Hepatocyte (in vitro differentiated cells): ENCODE measurements around the gene FAM120B. TPM values are rescaled to one million over a fixed set of nuclear protein-coding genes. Genes with fewer than 3 reads are reported as not detected.

ENCODE experiments used
- DNase-seq: peaks from one replicate; pipeline ENCODE4 v3.0.0-alpha.2; 2016; ENCODE audit warnings: low spot score
- H2AFZ ChIP-seq: fragments of 200-600 bp; sonication (generic); 2 replicates; pipeline ENCODE4 v1.6.0; 2016; ENCODE audit warnings: antibody characterized with exemption, mild to moderate bottlenecking
- H3K27ac ChIP-seq: fragments of 200-600 bp; sonication (generic); 2 replicates; pipeline ENCODE4 v1.5.1; 2016; ENCODE audit warnings: mild to moderate bottlenecking
- H3K27me3 ChIP-seq: fragments of 200-600 bp; sonication (generic); 2 replicates; pipeline ENCODE4 v1.6.1; 2016
- H3K36me3 ChIP-seq: fragments of 200-600 bp; sonication (generic); replicated peaks from 2 replicates; pipeline ENCODE4 v1.5.1; 2016; ENCODE audit warnings: low read depth; ENCODE audit not compliant: insufficient read depth
- H3K4me1 ChIP-seq: fragments of 200-600 bp; sonication (generic); 2 replicates; pipeline ENCODE4 v1.5.1; 2016; ENCODE audit warnings: mild to moderate bottlenecking, moderate library complexity; ENCODE audit not compliant: insufficient read depth
- H3K4me2 ChIP-seq: fragments of 200-600 bp; sonication (generic); 2 replicates; pipeline ENCODE4 v1.6.0; 2016
- H3K4me3 ChIP-seq: fragments of 200-600 bp; sonication (generic); 2 replicates; pipeline ENCODE4 v1.5.1; 2016; ENCODE audit warnings: mild to moderate bottlenecking
- H3K79me2 ChIP-seq: fragments of 200-600 bp; sonication (generic); 2 replicates; pipeline ENCODE4 v1.6.0; 2017; ENCODE audit warnings: mild to moderate bottlenecking
- H3K9me2 ChIP-seq: fragments of 200-600 bp; sonication (generic); replicated peaks from 2 replicates; pipeline ENCODE4 v1.6.0; 2017; ENCODE audit warnings: mild to moderate bottlenecking; ENCODE audit not compliant: insufficient read depth
- H3K9me3 ChIP-seq: fragments of 200-600 bp; sonication (generic); 2 replicates; pipeline ENCODE4 v1.5.1; 2016; ENCODE audit warnings: low read depth, mild to moderate bottlenecking
- H4K20me1 ChIP-seq: fragments of 200-600 bp; sonication (generic); 2 replicates; pipeline ENCODE4 v1.6.0; 2016; ENCODE audit warnings: mild to moderate bottlenecking; ENCODE audit not compliant: insufficient read depth, poor library complexity, severe bottlenecking
- CTCF ChIP-seq: fragments of 200-600 bp; sonication (generic); IDR thresholded peaks from 2 replicates; pipeline ENCODE4 v1.5.1; 2016; ENCODE audit warnings: antibody characterized with exemption, mild to moderate bottlenecking; ENCODE audit not compliant: poor library complexity
- EZH2 ChIP-seq: fragments of 200-600 bp; sonication (generic); IDR thresholded peaks from 2 replicates; pipeline ENCODE4 v1.6.1; 2016; ENCODE audit warnings: antibody characterized with exemption, mild to moderate bottlenecking, borderline replicate concordance
- EZH2phosphoT487 ChIP-seq: fragments of 200-600 bp; sonication (generic); IDR thresholded peaks from one replicate; pipeline ENCODE4 v1.6.1; 2018; ENCODE audit warnings: antibody characterized with exemption, mild to moderate bottlenecking, low read depth, moderate library complexity; ENCODE audit not compliant: unreplicated experiment, severe bottlenecking
- WGBS: methylation state at CpG from one replicate; pipeline ENCODE4 v1.1.6; 2016; ENCODE audit warnings: low lambda C conversion rate; ENCODE audit errors: missing lambda C conversion rate; 5-methylcytosine and 5-hydroxymethylcytosine counted together
- polyA plus RNA-seq: library from polyadenylated mRNA; unstranded; fragments of >200 nt; fragmentation: Nextera tagmentation; extraction: Ambion mirVana; gene quantifications from 2 replicates; pipeline ENCODE4 v1.2.1, GENCODE V29; 2016
- total RNA-seq: library from RNA; depleted of rRNA; stranded (reverse); fragments of >200 nt; gene quantifications from 2 replicates; pipeline ENCODE4 v1.2.3, GENCODE V29; 2014

FAM120B gene
- total and polyA plus RNA-seq, 2 experiments from 2014 or later = 16.0 to 25.8 TPM

- no peaks in the 10 kb centered on the region for H3K4me1 ChIP-seq
- H3K27me3 ChIP-seq = no peaks in the 10 kb centered on the region
- H3K27ac ChIP-seq = no peak overlapping the region
- no peak overlapping the region for H2AFZ ChIP-seq
- H3K4me2 ChIP-seq = no peak overlapping the region
- H3K9me2 ChIP-seq = no peaks in the 10 kb centered on the region
- no peak overlapping the region for H3K4me3 ChIP-seq
- no peak for DNase-seq
- no peaks in the 10 kb centered on the region for H3K36me3 ChIP-seq
- H3K9me3 ChIP-seq = no peaks in the 10 kb centered on the region
- 92% methylated on average over 29 of the region's 29 CpGs for WGBS
- H4K20me1 ChIP-seq = no peaks in the 10 kb centered on the region
- H3K79me2 ChIP-seq = no peaks in the 10 kb centered on the region
- TF ChIP-seq EZH2 = no peak
- no peak for TF ChIP-seq EZH2phosphoT487
- TF ChIP-seq CTCF = no peak
These were observed 30.0 kb upstream of the FAM120B start for GRCh38 chr6:170276369-170277057.

- H3K27me3 ChIP-seq = no peaks in the 10 kb centered on the region
- no peaks in the 10 kb centered on the region for H3K4me1 ChIP-seq
- H3K27ac ChIP-seq = no peak overlapping the region
- no peaks in the 10 kb centered on the region for H3K9me2 ChIP-seq
- no peaks in the 10 kb centered on the region for H4K20me1 ChIP-seq
- no peak overlapping the region for H2AFZ ChIP-seq
- H3K36me3 ChIP-seq = no peaks in the 10 kb centered on the region
- 78% methylated on average over 8 of the region's 8 CpGs for WGBS
- DNase-seq = no peak
- no peaks in the 10 kb centered on the region for H3K9me3 ChIP-seq
- no peaks in the 10 kb centered on the region for H3K79me2 ChIP-seq
- no peak overlapping the region for H3K4me3 ChIP-seq
- no peak overlapping the region for H3K4me2 ChIP-seq
- TF ChIP-seq EZH2 = no peak
- TF ChIP-seq EZH2phosphoT487 = no peak
- no peak for TF ChIP-seq CTCF
These were observed 28.4 kb upstream of the FAM120B start for GRCh38 chr6:170277893-170278742.

- Histone ChIP-seq H3K36me3 (no peaks in the 10 kb centered on the region), H4K20me1 (no peaks in the 10 kb centered on the region), H3K9me3 (no peaks in the 10 kb centered on the region), H3K4me3 (no peak overlapping the region), H3K79me2 (no peaks in the 10 kb centered on the region), H3K27ac (no peak overlapping the region), H3K4me2 (no peak overlapping the region), H2AFZ (no peak overlapping the region), H3K27me3 (no peaks in the 10 kb centered on the region), H3K4me1 (no peaks in the 10 kb centered on the region), H3K9me2 (no peaks in the 10 kb centered on the region)
- WGBS = 93% methylated on average over 9 of the region's 9 CpGs
- TF ChIP-seq CTCF (no peak), EZH2phosphoT487 (no peak), EZH2 (no peak)
- DNase-seq = no peak
These were observed 27.8 kb upstream of the FAM120B start for GRCh38 chr6:170278743-170279094.
